K562 (cell line): Measurements from ENCODE around the gene SLC25A45. TPM values are rescaled to one million over a fixed set of nuclear protein-coding genes. Genes with fewer than 3 reads are reported as not detected.

Experiments used
- ELF4 ChIP-seq: fragments of 450-650 bp; formaldehyde crosslinking; IDR thresholded peaks from 2 replicates; pipeline ENCODE4 v1.4.0; 2022; ENCODE audit warnings: missing genetic modification characterization
- ESRRA ChIP-seq: fragments of 450-650 bp; IDR thresholded peaks from 2 replicates; pipeline ENCODE4 v1.6.1; 2014; ENCODE audit warnings: low read depth, mild to moderate bottlenecking, moderate library complexity, borderline replicate concordance
- FOXA3 ChIP-seq, 2 experiments: fragments of 450-650 bp in 1 of 2; sonication (generic) in 1 of 2; formaldehyde crosslinking; IDR thresholded peaks in 1 of 2; conservative IDR thresholded peaks in 1 of 2; 2 replicates each; pipeline versions ENCODE4 v1.4.0 to v1.8.0; 2020 to 2022; ENCODE audit warnings: mild to moderate bottlenecking in 2 of 2, missing genetic modification reagents in 1 of 2
- HIVEP1 ChIP-seq: fragments of 250-450 bp; sonication (Bioruptor Pico); IDR thresholded peaks from 2 replicates; pipeline ENCODE4 v1.4.0; 2020; ENCODE audit warnings: mild to moderate bottlenecking
- HMBOX1 ChIP-seq: sonication (generic); IDR thresholded peaks from 2 replicates; pipeline ENCODE4 v1.6.1; 2016
- MEF2A ChIP-seq: IDR thresholded peaks from 2 replicates; pipeline ENCODE4 v1.6.1; 2011; ENCODE audit warnings: low read depth, mild to moderate bottlenecking, low read length, moderate library complexity; ENCODE audit not compliant: control insufficient read depth
- NEUROD1 ChIP-seq: fragments of 150-350 bp; IDR thresholded peaks from 2 replicates; pipeline ENCODE4 v1.6.1; 2014; ENCODE audit warnings: borderline replicate concordance, low read length, low read depth; ENCODE audit not compliant: partially characterized antibody
- NFIX ChIP-seq: fragments of 250-450 bp; sonication (Bioruptor Pico); IDR thresholded peaks from 2 replicates; pipeline ENCODE4 v1.4.0; 2020; ENCODE audit warnings: low read depth, mild to moderate bottlenecking, moderate library complexity
- OTX1 ChIP-seq: fragments of 450-650 bp; formaldehyde crosslinking; IDR thresholded peaks from 2 replicates; pipeline ENCODE4 v1.4.0; 2022; ENCODE audit warnings: mild to moderate bottlenecking
- PML ChIP-seq: IDR thresholded peaks from 2 replicates; pipeline ENCODE4 v1.6.1; 2012; ENCODE audit warnings: low read length, inconsistent platforms
- RCOR1 ChIP-seq, 2 experiments: IDR thresholded peaks; 2 replicates each; pipeline ENCODE4 v1.6.1; 2012; ENCODE audit warnings: low read depth in 2 of 2, low read length in 2 of 2, borderline replicate concordance in 1 of 2, improper control_type of control experiment in 1 of 2
- THRB ChIP-seq: fragments of 450-650 bp; formaldehyde crosslinking; conservative IDR thresholded peaks from 2 replicates; pipeline ENCODE4 v1.4.0; 2022; ENCODE audit warnings: mild to moderate bottlenecking, missing genetic modification characterization
- TOE1 ChIP-seq, 2 experiments: fragments of 450-650 bp in 1 of 2; sonication (generic) in 1 of 2; formaldehyde crosslinking in 1 of 2; IDR thresholded peaks; 2 replicates each; pipeline versions ENCODE4 v1.7.1 to v1.8.0; 2016 to 2022; ENCODE audit warnings: borderline replicate concordance in 2 of 2, mild to moderate bottlenecking in 2 of 2, antibody characterized with exemption in 1 of 2, inconsistent platforms in 1 of 2, low read depth in 1 of 2, missing genetic modification reagents in 1 of 2, moderate library complexity in 1 of 2
- YY1 ChIP-seq, 3 experiments: IDR thresholded peaks; 2 replicates each; pipeline ENCODE4 v1.6.1; 2011; ENCODE audit warnings: low read length in 2 of 3, mild to moderate bottlenecking in 2 of 3, moderate library complexity in 2 of 3, borderline replicate concordance in 1 of 3, control low read depth in 1 of 3, low read depth in 1 of 3; ENCODE audit not compliant: insufficient read depth in 3 of 3, insufficient replicate concordance in 2 of 3, control insufficient read depth in 1 of 3, insufficient read length in 1 of 3; ENCODE audit errors: extremely low read depth in 1 of 3
- ZNF41 ChIP-seq: fragments of 250-450 bp; sonication (Bioruptor Pico); conservative IDR thresholded peaks from 2 replicates; pipeline ENCODE4 v1.4.0; 2020; ENCODE audit warnings: mild to moderate bottlenecking
- ZNF431 ChIP-seq: sonication (generic); formaldehyde crosslinking; IDR thresholded peaks from 2 replicates; pipeline ENCODE4 v1.8.0; 2022; ENCODE audit warnings: mild to moderate bottlenecking, missing genetic modification reagents
- ZNF512 ChIP-seq: IDR thresholded peaks from 2 replicates; pipeline ENCODE4 v1.6.1; 2016; ENCODE audit warnings: missing genetic modification characterization, missing compliant biosample characterization
- ZNF584 ChIP-seq: fragments of 200-800 bp; sonication (Bioruptor generic); IDR thresholded peaks from 2 replicates; pipeline ENCODE4 v1.6.1; 2016; ENCODE audit warnings: low read depth, mild to moderate bottlenecking, missing genetic modification characterization, missing compliant biosample characterization
- polyA plus RNA-seq, 8 experiments: library from polyadenylated mRNA; depleted of rRNA in 4 of 8; stranded (reverse) in 5 of 8; unstranded in 3 of 8; fragments of >200 nt; fragmentation: Nextera tagmentation in 2 of 8; fragmentation: Illumina TruSeq in 1 of 8; extraction: Ambion mirVana in 2 of 8; extraction: Trizol in 1 of 8; gene quantifications; 2 replicates each; pipeline versions ENCODE4 v1.2.1 to v1.2.3, GENCODE V29; 2011 to 2014; ENCODE audit warnings: inconsistent platforms in 1 of 8, missing spikeins in 1 of 8
- total RNA-seq, 7 experiments: library from RNA; depleted of rRNA in 6 of 7; stranded (reverse); fragments of >200 nt in 6 of 7; fragmentation: Illumina TruSeq in 2 of 7; extraction: Trizol in 2 of 7; gene quantifications; 2 replicates each; pipeline versions ENCODE4 v1.2.1 to v1.2.3, GENCODE V29; 2011 to 2021; ENCODE audit warnings: low replicate concordance in 1 of 7
- TF ChIP-seq, protein P1 (sequence below): fragments of 450-650 bp; IDR thresholded peaks from 2 replicates; pipeline ENCODE4 v1.6.1; 2017; ENCODE audit warnings: antibody characterized with exemption

The SLC25A45 gene
- total and polyA plus RNA-seq, 9 of the 15 experiments (the other 6 are each of a cell fraction or from before 2014, with no cell fraction given), result 0.15 to 2.3 (median 0.68) TPM

GRCh38 chr11:65416341-65416824, 33.9 kb upstream of the SLC25A45 start (continued):
- TF ChIP-seq TOE1 (IDR thresholded peaks at IDR 0.05; ENCODE audit: borderline replicate concordance), result 0 out of 2 replicates have a peak, but pooled peaks have one; percentile 40
- TF ChIP-seq TOE1 (CRISPR knock-in tag; IDR thresholded peaks at IDR 0.05; ENCODE audit: borderline replicate concordance, low read depth), result no peak
- TF ChIP-seq MEF2A, result no peak
- no peak for TF ChIP-seq ZNF431 (CRISPR knock-in tag)
- no peak for TF ChIP-seq ZNF512 (tag)
- TF ChIP-seq NEUROD1, result peak; percentile 25
- TF ChIP-seq ZNF584 (CRISPR knock-in tag), result no peak
- TF ChIP-seq, protein P1, sequence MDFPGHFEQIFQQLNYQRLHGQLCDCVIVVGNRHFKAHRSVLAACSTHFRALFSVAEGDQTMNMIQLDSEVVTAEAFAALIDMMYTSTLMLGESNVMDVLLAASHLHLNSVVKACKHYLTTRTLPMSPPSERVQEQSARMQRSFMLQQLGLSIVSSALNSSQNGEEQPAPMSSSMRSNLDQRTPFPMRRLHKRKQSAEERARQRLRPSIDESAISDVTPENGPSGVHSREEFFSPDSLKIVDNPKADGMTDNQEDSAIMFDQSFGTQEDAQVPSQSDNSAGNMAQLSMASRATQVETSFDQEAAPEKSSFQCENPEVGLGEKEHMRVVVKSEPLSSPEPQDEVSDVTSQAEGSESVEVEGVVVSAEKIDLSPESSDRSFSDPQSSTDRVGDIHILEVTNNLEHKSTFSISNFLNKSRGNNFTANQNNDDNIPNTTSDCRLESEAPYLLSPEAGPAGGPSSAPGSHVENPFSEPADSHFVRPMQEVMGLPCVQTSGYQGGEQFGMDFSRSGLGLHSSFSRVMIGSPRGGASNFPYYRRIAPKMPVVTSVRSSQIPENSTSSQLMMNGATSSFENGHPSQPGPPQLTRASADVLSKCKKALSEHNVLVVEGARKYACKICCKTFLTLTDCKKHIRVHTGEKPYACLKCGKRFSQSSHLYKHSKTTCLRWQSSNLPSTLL, result no peak
- peak in 1 of 2 experiments; percentile 57; a peak in 1 of 4 replicates for TF ChIP-seq RCOR1 (IDR thresholded peaks at IDR 0.05; ENCODE audit: borderline replicate concordance in 1 of 2, low read depth in 2 of 2, low read length in 2 of 2)
- TF ChIP-seq PML, result no peak
- TF ChIP-seq FOXA3 (CRISPR knock-in tag; conservative IDR thresholded peaks at IDR 0.05 in 1 of 2, IDR thresholded peaks at IDR 0.05 in 1 of 2), result no peak
- peak; percentile 56; the same call in 1 of the 2 replicates for TF ChIP-seq HIVEP1
- TF ChIP-seq YY1 (IDR thresholded peaks at IDR 0.05; ENCODE audit: borderline replicate concordance in 1 of 3, control insufficient read depth in 1 of 3, extremely low read depth in 1 of 3, insufficient read depth in 3 of 3, insufficient read length in 1 of 3, insufficient replicate concordance in 2 of 3, low read depth in 1 of 3, low read length in 2 of 3), result peak in 1 of 3 experiments; percentile 68
- no peak for TF ChIP-seq NFIX (CRISPR knock-in tag)
- TF ChIP-seq THRB (CRISPR knock-in tag), result no peak
- peak; percentile 54; the same call in 1 of the 2 replicates for TF ChIP-seq ESRRA
- no peak for TF ChIP-seq HMBOX1
- no peak for TF ChIP-seq ZNF41 (CRISPR knock-in tag)
- no peak for TF ChIP-seq ELF4
- TF ChIP-seq OTX1 (CRISPR knock-in tag), result 0 out of 2 replicates have a peak, but pooled peaks have one; percentile 8
